K562 (cell line): Measurements from ENCODE around the gene OOSP4B. TPM values are rescaled to one million over a fixed set of nuclear protein-coding genes. Genes with fewer than 3 reads are reported as not detected.

Experiments
- ATAC-seq: fragments of 200-7000 bp; cut with Tn5 transposase; 3 replicates; pipeline ENCODE4 v1.9.1; 2020; ENCODE audit warnings: moderate library complexity
- BruUV-seq: library from RNA; stranded (reverse); fragments of 400-500 nt; replicated peaks from 2 replicates; lab custom pipeline; 2021; lab: Mats Ljungman, UMichigan
- CTCF ChIA-PET: fragments of 300-600 bp; formaldehyde crosslinking; extraction: SDS; loops from one replicate; lab custom pipeline; 2021; ENCODE audit warnings: low intra/inter-chr PET ratio; lab: Yijun Ruan, JAX
- POLR2A ChIA-PET: fragments of 300-600, 350-650 bp; sonication (Branson Sonifier 250); formaldehyde crosslinking; extraction: SDS; loops from one replicate; lab custom pipeline; 2021; ENCODE audit warnings: antibody characterized with exemption, inconsistent platforms; lab: Yijun Ruan, JAX
- DNase-seq, 4 experiments: peaks; one replicate each; pipeline versions ENCODE4 v3.0.0 to v3.0.0-alpha.2; 2011 to 2018; ENCODE audit warnings: low spot score in 3 of 4, mixed read lengths in 3 of 4; ENCODE audit errors: extremely low read depth in 1 of 4
- FAIRE-seq: peaks from 2 replicates; lab custom pipeline; 2011; peaks lifted over from hg19 to GRCh38; lab: Jason Lieb, UNC
- H2AFZ ChIP-seq: 2 replicates; pipeline ENCODE4 v1.6.0; 2011; ENCODE audit warnings: low read depth, low read length, control low read depth, inconsistent platforms
- H3K27ac ChIP-seq: fragments of 200-600 bp; 3 replicates; pipeline ENCODE4 v1.8.0; 2011; ENCODE audit warnings: low read depth, mild to moderate bottlenecking, control low read depth, inconsistent platforms, low read length, moderate library complexity, mixed read lengths; ENCODE audit errors: extremely low read depth
- H3K27me3 ChIP-seq, 2 experiments: fragments of 300-600 bp in 1 of 2; 2 replicates in 1 of 2; 3 replicates in 1 of 2; pipeline versions ENCODE4 v1.6.0 to v1.8.0; 2011; ENCODE audit warnings: inconsistent platforms in 2 of 2, low read length in 2 of 2, mild to moderate bottlenecking in 1 of 2, mixed read lengths in 1 of 2, moderate library complexity in 1 of 2; ENCODE audit not compliant: control insufficient read depth in 2 of 2, insufficient read depth in 2 of 2
- H3K36me3 ChIP-seq: fragments of 300-600 bp; 3 replicates; pipeline ENCODE4 v1.8.0; 2011; ENCODE audit warnings: mild to moderate bottlenecking, low read length, inconsistent platforms; ENCODE audit not compliant: control insufficient read depth, insufficient read depth
- H3K4me1 ChIP-seq, 2 experiments: fragments of 200-600 bp in 1 of 2; replicated peaks in 1 of 2; 2 replicates in 1 of 2; 3 replicates in 1 of 2; pipeline versions ENCODE4 v1.5.1 to v1.8.0; 2011; ENCODE audit warnings: inconsistent platforms in 2 of 2, low read length in 2 of 2, mild to moderate bottlenecking in 1 of 2, mixed read lengths in 1 of 2, moderate library complexity in 1 of 2; ENCODE audit not compliant: control insufficient read depth in 2 of 2, insufficient read depth in 2 of 2
- H3K4me2 ChIP-seq: 2 replicates; pipeline ENCODE4 v1.6.1; 2011; ENCODE audit warnings: low read length, control low read depth, inconsistent platforms, mixed read lengths; ENCODE audit not compliant: insufficient read depth
- H3K4me3 ChIP-seq: fragments of 200-600 bp; sonication (generic), shearing (Covaris generic); 2 replicates; pipeline ENCODE4 v1.5.1; 2016; ENCODE audit warnings: control low read depth, inconsistent platforms
- H3K79me2 ChIP-seq: fragments of 200-600 bp; 3 replicates; pipeline ENCODE4 v1.8.0; 2011; ENCODE audit warnings: low read length, inconsistent platforms; ENCODE audit not compliant: control insufficient read depth, insufficient read depth
- H3K9ac ChIP-seq, 2 experiments: 2 replicates each; pipeline versions ENCODE4 v1.6.0 to v1.6.1; 2011; ENCODE audit warnings: low read depth in 2 of 2, low read length in 2 of 2, control low read depth in 1 of 2, inconsistent platforms in 1 of 2, mild to moderate bottlenecking in 1 of 2, mixed read lengths in 1 of 2; ENCODE audit not compliant: insufficient read depth in 1 of 2
- H3K9me1 ChIP-seq: one replicate; pipeline ENCODE4 v1.6.0; 2011; ENCODE audit warnings: inconsistent platforms, mild to moderate bottlenecking, low read length, moderate library complexity; ENCODE audit not compliant: control insufficient read depth, insufficient read depth
- H3K9me3 ChIP-seq: replicated peaks from 2 replicates; pipeline ENCODE4 v1.5.1; 2011; ENCODE audit warnings: low read depth, low read length, inconsistent platforms; ENCODE audit not compliant: control insufficient read depth, insufficient read depth
- H4K20me1 ChIP-seq: replicated peaks from 2 replicates; pipeline ENCODE4 v1.6.1; 2011; ENCODE audit warnings: low read length, inconsistent platforms, mixed read lengths; ENCODE audit not compliant: control insufficient read depth, insufficient read depth
- C11orf30 ChIP-seq: fragments of 450-650 bp; IDR thresholded peaks from 2 replicates; pipeline ENCODE4 v1.6.1; 2016; ENCODE audit warnings: low read depth, mild to moderate bottlenecking
- CAMTA2 ChIP-seq: fragments of 250-450 bp; sonication (Bioruptor Pico); conservative IDR thresholded peaks from 2 replicates; pipeline ENCODE4 v1.5.1; 2022
- CBX3 ChIP-seq, 2 experiments: IDR thresholded peaks; 1 replicate in 1 of 2; 2 replicates in 1 of 2; pipeline ENCODE4 v1.6.1; 2012; ENCODE audit warnings: inconsistent platforms in 2 of 2, low read length in 2 of 2, borderline replicate concordance in 1 of 2, control low read depth in 1 of 2
- CBX5 ChIP-seq: IDR thresholded peaks from 2 replicates; pipeline ENCODE4 v1.6.1; 2014; ENCODE audit warnings: low read depth, borderline replicate concordance
- MIER1 ChIP-seq: fragments of 450-650 bp; IDR thresholded peaks from 2 replicates; pipeline ENCODE4 v1.6.1; 2016; ENCODE audit warnings: antibody characterized with exemption, mild to moderate bottlenecking, low read depth
- NCOA4 ChIP-seq: fragments of 450-650 bp; IDR thresholded peaks from 2 replicates; pipeline ENCODE4 v1.6.1; 2018; ENCODE audit warnings: mild to moderate bottlenecking; ENCODE audit not compliant: partially characterized antibody
- STAT5B ChIP-seq: fragments of 250-450 bp; sonication (Bioruptor Pico); IDR thresholded peaks from 2 replicates; pipeline ENCODE4 v1.8.0; 2021; ENCODE audit warnings: mild to moderate bottlenecking, inconsistent platforms
- TRIM24 ChIP-seq, 2 experiments: fragments of 450-650 bp; IDR thresholded peaks; 2 replicates each; pipeline ENCODE4 v1.6.1; 2016
- TRIM28 ChIP-seq: fragments of 450-650 bp; IDR thresholded peaks from 2 replicates; pipeline ENCODE4 v1.6.1; 2017
- ZNF316 ChIP-seq: fragments of 450-650 bp; IDR thresholded peaks from 2 replicates; pipeline ENCODE4 v1.6.1; 2016
- WGBS: fragments of 100-300 bp; shearing (Covaris generic); methylation state at CpG from one replicate; pipeline ENCODE4 v1.1.6; 2016; ENCODE audit warnings: low coverage, mixed read lengths; ENCODE audit not compliant: insufficient coverage; ENCODE audit errors: missing lambda C conversion rate; 5-methylcytosine and 5-hydroxymethylcytosine counted together
- in situ Hi-C: fragments of 300-500 bp; cut with MboI; formaldehyde crosslinking; loops from 4 replicates; pipeline ENCODE4 v1.15.0; 2018; ENCODE audit warnings: inconsistent platforms, mixed read lengths
- intact Hi-C: fragments of 100-400 bp; cut with micrococcal nuclease; formaldehyde crosslinking; loops from 2 replicates; pipeline ENCODE4 v1.14.2; 2022
- polyA plus RNA-seq, 8 experiments: library from polyadenylated mRNA; depleted of rRNA in 4 of 8; stranded (reverse) in 5 of 8; unstranded in 3 of 8; fragments of >200 nt; fragmentation: Nextera tagmentation in 2 of 8; fragmentation: Illumina TruSeq in 1 of 8; extraction: Ambion mirVana in 2 of 8; extraction: Trizol in 1 of 8; gene quantifications; 2 replicates each; pipeline versions ENCODE4 v1.2.1 to v1.2.3, GENCODE V29; 2011 to 2014; ENCODE audit warnings: inconsistent platforms in 1 of 8, missing spikeins in 1 of 8
- total RNA-seq, 7 experiments: library from RNA; depleted of rRNA in 6 of 7; stranded (reverse); fragments of >200 nt in 6 of 7; fragmentation: Illumina TruSeq in 2 of 7; extraction: Trizol in 2 of 7; gene quantifications; 2 replicates each; pipeline versions ENCODE4 v1.2.1 to v1.2.3, GENCODE V29; 2011 to 2021; ENCODE audit warnings: low replicate concordance in 1 of 7

OOSP4B gene
- total and polyA plus RNA-seq, 9 of the 15 experiments (the other 6 are each of a cell fraction or from before 2014, with no cell fraction given) = 0.10 to 0.43 (median 0.15) TPM; not detected in 5

GRCh38 chr11:60077216-60077817, 60.3 kb downstream of the OOSP4B start:
- no TSS peak for BruUV-seq
- no peak overlapping the region for H3K4me2 ChIP-seq
- no peak overlapping the region for H3K27ac ChIP-seq
- H3K9ac ChIP-seq = no peak overlapping the region
- no peaks in the 10 kb centered on the region for H3K36me3 ChIP-seq
- intact Hi-C loops (no loop called here), in situ Hi-C loops (no loop called here)
- no peaks in the 10 kb centered on the region for H3K27me3 ChIP-seq
- H3K4me1 ChIP-seq = peaks cover 0 to 3% of the 10 kb centered on the region in 2 experiments; a peak in 2 of 5 replicates
- H3K79me2 ChIP-seq = no peaks in the 10 kb centered on the region
- CTCF ChIA-PET = no interaction called here
- H4K20me1 ChIP-seq = no peaks in the 10 kb centered on the region
- WGBS = 78% methylated on average over 11 of the region's 15 CpGs
- no peak overlapping the region for H2AFZ ChIP-seq
- FAIRE-seq = peak; percentile 37
- ATAC-seq = no peak
- no peaks in the 10 kb centered on the region for H3K9me1 ChIP-seq
- no peak for DNase-seq
- TF ChIP-seq NCOA4 (no peak), CAMTA2 (CRISPR knock-in tag) (no peak), CBX5 (0 out of 2 replicates have a peak, but pooled peaks have one; percentile 52), ZNF316 (peak; percentile 57), TRIM24 (IDR thresholded peaks at IDR 0.05) (peak; percentile 35 to 43; a peak in 2 of 4 replicates), STAT5B (CRISPR knock-in tag) (no peak), TRIM28 (peak; percentile 50; the same call in 1 of the 2 replicates), MIER1 (no peak), CBX3 (IDR thresholded peaks at IDR 0.05; ENCODE audit: borderline replicate concordance in 1 of 2, low read length in 2 of 2) (0 out of 3 replicates have a peak, but pooled peaks of 1 of the 2 experiments have one; percentile 50), C11orf30 (peak; percentile 30; the same call in 1 of the 2 replicates)
- H3K4me3 ChIP-seq = no peak overlapping the region
- peaks cover 7% of the 10 kb centered on the region for H3K9me3 ChIP-seq
- POLR2A ChIA-PET = interaction anchor here (1.2 kb wide), 1 partner anchor 9 kb away, joined by 3 read pairs; no protein-coding TSS in a partner anchor
